K562 (cell line): ENCODE data around the gene ZER1. TPM values are rescaled to one million over a fixed set of nuclear protein-coding genes. Genes with fewer than 3 reads are reported as not detected.
A peak's percentile ranks its signal among the peaks of the same experiment; 100 is the strongest.

Source experiments
- CHD1 ChIP-seq: fragments of 200-600 bp; sonication (generic); IDR thresholded peaks from one replicate; pipeline ENCODE4 v1.6.1; 2012; ENCODE audit warnings: mild to moderate bottlenecking, moderate library complexity, low read length, inconsistent platforms
- DNMT1 ChIP-seq: fragments of 450-650 bp; IDR thresholded peaks from 2 replicates; pipeline ENCODE4 v1.6.1; 2016; ENCODE audit warnings: antibody characterized with exemption, mild to moderate bottlenecking
- ERF ChIP-seq: fragments of 450-650 bp; formaldehyde crosslinking; IDR thresholded peaks from 2 replicates; pipeline ENCODE4 v1.4.0; 2020; ENCODE audit warnings: mild to moderate bottlenecking, mixed read lengths
- HNRNPH1 ChIP-seq: fragments of 200-400 bp; formaldehyde crosslinking; optimal IDR thresholded peaks from 2 replicates; pipeline ENCODE3; 2017; ENCODE audit warnings: low read depth, mild to moderate bottlenecking, low read length, moderate library complexity
- NR3C1 ChIP-seq: sonication (generic); formaldehyde crosslinking; IDR thresholded peaks from 2 replicates; pipeline ENCODE4 v1.8.1; 2022; ENCODE audit warnings: missing genetic modification reagents
- PRPF4 ChIP-seq: fragments of 200-400 bp; formaldehyde crosslinking; IDR thresholded peaks from one replicate; pipeline ENCODE4 v1.6.1; 2017; ENCODE audit warnings: low read length, low read depth, mild to moderate bottlenecking; ENCODE audit not compliant: insufficient read depth, poor library complexity, severe bottlenecking
- SLC30A9 ChIP-seq: fragments of 250-450 bp; sonication (Bioruptor Pico); IDR thresholded peaks from 2 replicates; pipeline ENCODE4 v1.8.0; 2022; ENCODE audit warnings: mild to moderate bottlenecking, moderate library complexity
- SRF ChIP-seq, 2 experiments: fragments of 250-450, 450-650 bp in 1 of 2; sonication (Bioruptor Pico) in 1 of 2; sonication (generic) in 1 of 2; formaldehyde crosslinking; IDR thresholded peaks; 2 replicates each; pipeline versions ENCODE4 v1.5.0 to v1.5.1; 2020 to 2022; ENCODE audit warnings: mild to moderate bottlenecking in 1 of 2, missing genetic modification reagents in 1 of 2
- STAT5B ChIP-seq: fragments of 250-450 bp; sonication (Bioruptor Pico); IDR thresholded peaks from 2 replicates; pipeline ENCODE4 v1.8.0; 2021; ENCODE audit warnings: mild to moderate bottlenecking, inconsistent platforms
- ZNF384 ChIP-seq: IDR thresholded peaks from 2 replicates; pipeline ENCODE4 v1.6.1; 2012; ENCODE audit warnings: low read depth, low read length, improper control_type of control experiment
- ZNF76 ChIP-seq: fragments of 250-450 bp; sonication (Bioruptor Pico); IDR thresholded peaks from 2 replicates; pipeline ENCODE4 v1.4.0; 2020; ENCODE audit warnings: mild to moderate bottlenecking, moderate library complexity, borderline replicate concordance
- ZNF77 ChIP-seq: fragments of 250-450 bp; sonication (Bioruptor Pico); IDR thresholded peaks from 2 replicates; pipeline ENCODE4 v1.5.0; 2020
- polyA plus RNA-seq, 8 experiments: library from polyadenylated mRNA; depleted of rRNA in 4 of 8; stranded (reverse) in 5 of 8; unstranded in 3 of 8; fragments of >200 nt; fragmentation: Nextera tagmentation in 2 of 8; fragmentation: Illumina TruSeq in 1 of 8; extraction: Ambion mirVana in 2 of 8; extraction: Trizol in 1 of 8; gene quantifications; 2 replicates each; pipeline versions ENCODE4 v1.2.1 to v1.2.3, GENCODE V29; 2011 to 2014; ENCODE audit warnings: inconsistent platforms in 1 of 8, missing spikeins in 1 of 8
- total RNA-seq, 7 experiments: library from RNA; depleted of rRNA in 6 of 7; stranded (reverse); fragments of >200 nt in 6 of 7; fragmentation: Illumina TruSeq in 2 of 7; extraction: Trizol in 2 of 7; gene quantifications; 2 replicates each; pipeline versions ENCODE4 v1.2.1 to v1.2.3, GENCODE V29; 2011 to 2021; ENCODE audit warnings: low replicate concordance in 1 of 7
- TF ChIP-seq, protein P1 (sequence below), 2 experiments: IDR thresholded peaks in 1 of 2; conservative IDR thresholded peaks in 1 of 2; 2 replicates each; pipeline ENCODE4 v1.6.1; 2016; ENCODE audit warnings: low read depth in 2 of 2, mild to moderate bottlenecking in 1 of 2, missing compliant biosample characterization in 1 of 2, missing genetic modification characterization in 1 of 2, moderate library complexity in 1 of 2
- TF ChIP-seq, protein P2 (sequence below): sonication (generic); formaldehyde crosslinking; IDR thresholded peaks from 2 replicates; pipeline ENCODE4 v1.8.1; 2022; ENCODE audit warnings: missing genetic modification reagents
- TF ChIP-seq, protein P3 (sequence below): IDR thresholded peaks from 2 replicates; pipeline ENCODE4 v1.6.1; 2014; ENCODE audit warnings: antibody characterized with exemption
- TF ChIP-seq, protein P4 (sequence below): fragments of 450-650 bp; IDR thresholded peaks from 2 replicates; pipeline ENCODE4 v1.7.0; 2016; ENCODE audit warnings: borderline replicate concordance
- TF ChIP-seq, protein P5 (sequence below): fragments of 250-450 bp; sonication (Bioruptor Pico); IDR thresholded peaks from 2 replicates; pipeline ENCODE4 v1.4.0; 2020; ENCODE audit warnings: mild to moderate bottlenecking, moderate library complexity, borderline replicate concordance

Gene ZER1
- total and polyA plus RNA-seq, 9 of the 15 experiments (the other 6 are each of a cell fraction or from before 2014, with no cell fraction given) = 0.07 to 10.7 (median 6.2) TPM

DNA sequence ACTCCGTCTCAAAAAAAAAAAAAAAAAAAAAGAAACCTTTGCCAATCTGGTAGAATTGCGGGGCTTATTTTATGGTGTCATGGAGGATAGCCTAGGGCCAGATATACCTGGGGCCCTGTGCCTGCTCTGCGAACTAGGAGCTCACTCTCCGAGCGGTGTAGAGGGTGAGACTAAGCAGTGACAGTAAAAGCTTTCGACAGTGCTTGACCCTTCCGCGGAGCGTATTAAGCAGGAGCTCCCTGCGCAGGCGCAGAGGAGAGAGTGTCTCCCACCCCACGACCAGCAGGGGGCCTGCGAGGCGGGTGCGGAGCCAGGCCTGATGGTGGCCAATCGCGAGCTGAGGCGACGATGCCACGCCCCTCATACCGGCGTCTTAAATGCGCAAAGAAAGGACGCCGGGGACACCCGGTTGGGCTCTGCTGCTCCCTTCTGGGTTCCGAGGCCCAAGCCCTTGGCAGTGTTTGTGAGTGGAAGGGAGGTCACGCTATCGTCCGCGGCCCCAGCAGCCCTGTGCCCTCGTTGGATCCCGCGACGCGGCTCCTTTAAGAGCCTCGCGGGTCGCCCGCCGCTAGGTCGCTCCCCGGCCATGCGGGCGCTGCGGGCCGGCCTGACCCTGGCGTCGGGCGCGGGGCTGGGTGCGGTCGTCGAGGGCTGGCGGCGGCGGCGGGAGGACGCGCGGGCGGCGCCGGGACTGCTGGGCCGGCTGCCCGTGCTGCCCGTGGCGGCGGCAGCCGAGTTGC lies 46.5 kb upstream of the ZER1 start, which contains the start of gene ENDOG (continued):
- TF ChIP-seq, protein P1, sequence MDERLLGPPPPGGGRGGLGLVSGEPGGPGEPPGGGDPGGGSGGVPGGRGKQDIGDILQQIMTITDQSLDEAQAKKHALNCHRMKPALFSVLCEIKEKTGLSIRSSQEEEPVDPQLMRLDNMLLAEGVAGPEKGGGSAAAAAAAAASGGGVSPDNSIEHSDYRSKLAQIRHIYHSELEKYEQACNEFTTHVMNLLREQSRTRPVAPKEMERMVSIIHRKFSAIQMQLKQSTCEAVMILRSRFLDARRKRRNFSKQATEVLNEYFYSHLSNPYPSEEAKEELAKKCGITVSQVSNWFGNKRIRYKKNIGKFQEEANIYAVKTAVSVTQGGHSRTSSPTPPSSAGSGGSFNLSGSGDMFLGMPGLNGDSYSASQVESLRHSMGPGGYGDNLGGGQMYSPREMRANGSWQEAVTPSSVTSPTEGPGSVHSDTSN (CRISPR knock-in tag; IDR thresholded peaks at IDR 0.05; ENCODE audit: low read depth) = no peak
- TF ChIP-seq, protein P1 (tag; conservative IDR thresholded peaks at IDR 0.05; ENCODE audit: low read depth) = no peak
- no peak for TF ChIP-seq DNMT1
- TF ChIP-seq SLC30A9 (CRISPR knock-in tag) = no peak
- peak in 1 of 2 experiments; percentile 47; a peak in 1 of 4 replicates for TF ChIP-seq SRF (CRISPR knock-in tag; IDR thresholded peaks at IDR 0.05)
- peak; percentile 14 for TF ChIP-seq PRPF4
- TF ChIP-seq STAT5B (CRISPR knock-in tag) = no peak
- TF ChIP-seq, protein P2, sequence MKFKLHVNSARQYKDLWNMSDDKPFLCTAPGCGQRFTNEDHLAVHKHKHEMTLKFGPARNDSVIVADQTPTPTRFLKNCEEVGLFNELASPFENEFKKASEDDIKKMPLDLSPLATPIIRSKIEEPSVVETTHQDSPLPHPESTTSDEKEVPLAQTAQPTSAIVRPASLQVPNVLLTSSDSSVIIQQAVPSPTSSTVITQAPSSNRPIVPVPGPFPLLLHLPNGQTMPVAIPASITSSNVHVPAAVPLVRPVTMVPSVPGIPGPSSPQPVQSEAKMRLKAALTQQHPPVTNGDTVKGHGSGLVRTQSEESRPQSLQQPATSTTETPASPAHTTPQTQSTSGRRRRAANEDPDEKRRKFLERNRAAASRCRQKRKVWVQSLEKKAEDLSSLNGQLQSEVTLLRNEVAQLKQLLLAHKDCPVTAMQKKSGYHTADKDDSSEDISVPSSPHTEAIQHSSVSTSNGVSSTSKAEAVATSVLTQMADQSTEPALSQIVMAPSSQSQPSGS (CRISPR knock-in tag) = no peak
- no peak for TF ChIP-seq ZNF77 (CRISPR knock-in tag)
- TF ChIP-seq, protein P3, sequence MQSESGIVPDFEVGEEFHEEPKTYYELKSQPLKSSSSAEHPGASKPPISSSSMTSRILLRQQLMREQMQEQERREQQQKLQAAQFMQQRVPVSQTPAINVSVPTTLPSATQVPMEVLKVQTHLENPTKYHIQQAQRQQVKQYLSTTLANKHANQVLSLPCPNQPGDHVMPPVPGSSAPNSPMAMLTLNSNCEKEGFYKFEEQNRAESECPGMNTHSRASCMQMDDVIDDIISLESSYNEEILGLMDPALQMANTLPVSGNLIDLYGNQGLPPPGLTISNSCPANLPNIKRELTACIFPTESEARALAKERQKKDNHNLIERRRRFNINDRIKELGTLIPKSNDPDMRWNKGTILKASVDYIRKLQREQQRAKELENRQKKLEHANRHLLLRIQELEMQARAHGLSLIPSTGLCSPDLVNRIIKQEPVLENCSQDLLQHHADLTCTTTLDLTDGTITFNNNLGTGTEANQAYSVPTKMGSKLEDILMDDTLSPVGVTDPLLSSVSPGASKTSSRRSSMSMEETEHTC = no peak; the same call in 1 of the 2 replicates
- TF ChIP-seq, protein P4, sequence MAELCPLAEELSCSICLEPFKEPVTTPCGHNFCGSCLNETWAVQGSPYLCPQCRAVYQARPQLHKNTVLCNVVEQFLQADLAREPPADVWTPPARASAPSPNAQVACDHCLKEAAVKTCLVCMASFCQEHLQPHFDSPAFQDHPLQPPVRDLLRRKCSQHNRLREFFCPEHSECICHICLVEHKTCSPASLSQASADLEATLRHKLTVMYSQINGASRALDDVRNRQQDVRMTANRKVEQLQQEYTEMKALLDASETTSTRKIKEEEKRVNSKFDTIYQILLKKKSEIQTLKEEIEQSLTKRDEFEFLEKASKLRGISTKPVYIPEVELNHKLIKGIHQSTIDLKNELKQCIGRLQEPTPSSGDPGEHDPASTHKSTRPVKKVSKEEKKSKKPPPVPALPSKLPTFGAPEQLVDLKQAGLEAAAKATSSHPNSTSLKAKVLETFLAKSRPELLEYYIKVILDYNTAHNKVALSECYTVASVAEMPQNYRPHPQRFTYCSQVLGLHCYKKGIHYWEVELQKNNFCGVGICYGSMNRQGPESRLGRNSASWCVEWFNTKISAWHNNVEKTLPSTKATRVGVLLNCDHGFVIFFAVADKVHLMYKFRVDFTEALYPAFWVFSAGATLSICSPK = no peak
- TF ChIP-seq NR3C1 (CRISPR knock-in tag) = no peak
- peak; percentile 58 for TF ChIP-seq ZNF384
- TF ChIP-seq, protein P5, sequence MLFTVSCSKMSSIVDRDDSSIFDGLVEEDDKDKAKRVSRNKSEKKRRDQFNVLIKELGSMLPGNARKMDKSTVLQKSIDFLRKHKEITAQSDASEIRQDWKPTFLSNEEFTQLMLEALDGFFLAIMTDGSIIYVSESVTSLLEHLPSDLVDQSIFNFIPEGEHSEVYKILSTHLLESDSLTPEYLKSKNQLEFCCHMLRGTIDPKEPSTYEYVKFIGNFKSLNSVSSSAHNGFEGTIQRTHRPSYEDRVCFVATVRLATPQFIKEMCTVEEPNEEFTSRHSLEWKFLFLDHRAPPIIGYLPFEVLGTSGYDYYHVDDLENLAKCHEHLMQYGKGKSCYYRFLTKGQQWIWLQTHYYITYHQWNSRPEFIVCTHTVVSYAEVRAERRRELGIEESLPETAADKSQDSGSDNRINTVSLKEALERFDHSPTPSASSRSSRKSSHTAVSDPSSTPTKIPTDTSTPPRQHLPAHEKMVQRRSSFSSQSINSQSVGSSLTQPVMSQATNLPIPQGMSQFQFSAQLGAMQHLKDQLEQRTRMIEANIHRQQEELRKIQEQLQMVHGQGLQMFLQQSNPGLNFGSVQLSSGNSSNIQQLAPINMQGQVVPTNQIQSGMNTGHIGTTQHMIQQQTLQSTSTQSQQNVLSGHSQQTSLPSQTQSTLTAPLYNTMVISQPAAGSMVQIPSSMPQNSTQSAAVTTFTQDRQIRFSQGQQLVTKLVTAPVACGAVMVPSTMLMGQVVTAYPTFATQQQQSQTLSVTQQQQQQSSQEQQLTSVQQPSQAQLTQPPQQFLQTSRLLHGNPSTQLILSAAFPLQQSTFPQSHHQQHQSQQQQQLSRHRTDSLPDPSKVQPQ (CRISPR knock-in tag) = no peak
- TF ChIP-seq ZNF76 (CRISPR knock-in tag) = no peak
- TF ChIP-seq ERF (CRISPR knock-in tag) = peak; percentile 33; the same call in 1 of the 2 replicates
- TF ChIP-seq HNRNPH1 = no peak
- TF ChIP-seq CHD1 = no peak
